Aorta (tissue), 5 donors: ENCODE data around the gene SHB. TPM values are rescaled to one million over a fixed set of nuclear protein-coding genes. Genes with fewer than 3 reads are reported as not detected.

ENCODE experiments used
- ATAC-seq: fragments of 200-7000 bp; cut with Tn5 transposase; one replicate; pipeline ENCODE4 v1.9.1; 2022; ENCODE audit warnings: moderate library complexity; ENCODE audit not compliant: low FRiP score
- DNase-seq, 2 donors: peaks; one replicate each; pipeline ENCODE4 v3.0.0-alpha.2; 2020
- H3K27ac ChIP-seq, 2 donors: one replicate each; pipeline ENCODE4 v1.5.1; 2013; ENCODE audit warnings: low read length in 2 of 2, mild to moderate bottlenecking in 2 of 2, moderate library complexity in 2 of 2, control low read depth in 1 of 2, inconsistent platforms in 1 of 2, low read depth in 1 of 2
- H3K27me3 ChIP-seq, 2 donors: one replicate each; pipeline ENCODE4 v1.6.1; 2013; ENCODE audit warnings: control low read depth in 1 of 2, low read length in 1 of 2, mild to moderate bottlenecking in 1 of 2, moderate library complexity in 1 of 2; ENCODE audit not compliant: insufficient read depth in 2 of 2, control insufficient read depth in 1 of 2
- H3K36me3 ChIP-seq, 2 donors: one replicate each; pipeline ENCODE4 v1.6.1; 2013; ENCODE audit warnings: control low read depth in 1 of 2, low read length in 1 of 2, mild to moderate bottlenecking in 1 of 2; ENCODE audit not compliant: insufficient read depth in 2 of 2, control insufficient read depth in 1 of 2
- H3K4me1 ChIP-seq, 2 donors: one replicate each; pipeline ENCODE4 v1.6.1; 2013; ENCODE audit warnings: low read length in 2 of 2, control low read depth in 1 of 2, mild to moderate bottlenecking in 1 of 2, moderate library complexity in 1 of 2; ENCODE audit not compliant: insufficient read depth in 2 of 2, control insufficient read depth in 1 of 2
- H3K4me3 ChIP-seq, 2 donors: one replicate each; pipeline ENCODE4 v1.5.1; 2013; ENCODE audit warnings: low read length in 2 of 2, control low read depth in 1 of 2, mild to moderate bottlenecking in 1 of 2
- H3K9me3 ChIP-seq: one replicate; pipeline ENCODE4 v1.6.1; 2013; ENCODE audit warnings: mild to moderate bottlenecking, low read length; ENCODE audit not compliant: control insufficient read depth
- WGBS, 2 donors: extraction: QIAGEN DNeasy Blood & Tissue Kit; methylation state at CpG; one replicate each; pipeline ENCODE4 v1.1.7; 2013; 5-methylcytosine and 5-hydroxymethylcytosine counted together
- intact Hi-C, 2 donors: fragments of 100-400 bp; cut with DNase I; formaldehyde crosslinking; loops; one replicate each; pipeline versions ENCODE4 v1.14.2 to v1.15.0; 2022
- polyA plus RNA-seq, 2 donors: library from polyadenylated mRNA; stranded (reverse); fragments of 200-250 nt; gene quantifications; one replicate each; pipeline ENCODE4 v1.2.3, GENCODE V29; 2013
- total RNA-seq, 2 donors: library from RNA; stranded (reverse); fragmentation: NEBNext Ultra II Directional; extraction: Animal tissue kit (Norgen Biotek cat#: 25700); gene quantifications; one replicate each; pipeline ENCODE4 v1.2.1, GENCODE V29; 2021
- donor health status: healthy with polysubstance abuse.
- donor health status: Bipolar disorder and iron deficiency.
- donor health status: DM: no; HTN: no; CAD: no.
- donor health status: DM: no; HTN: no; CAD: no.
- donor health status: DM: yes; HTN: yes; CAD: no.

SHB gene
- total and polyA plus RNA-seq, 4 donors = 3.5 to 29.3 (median 17.2) TPM

DNA sequence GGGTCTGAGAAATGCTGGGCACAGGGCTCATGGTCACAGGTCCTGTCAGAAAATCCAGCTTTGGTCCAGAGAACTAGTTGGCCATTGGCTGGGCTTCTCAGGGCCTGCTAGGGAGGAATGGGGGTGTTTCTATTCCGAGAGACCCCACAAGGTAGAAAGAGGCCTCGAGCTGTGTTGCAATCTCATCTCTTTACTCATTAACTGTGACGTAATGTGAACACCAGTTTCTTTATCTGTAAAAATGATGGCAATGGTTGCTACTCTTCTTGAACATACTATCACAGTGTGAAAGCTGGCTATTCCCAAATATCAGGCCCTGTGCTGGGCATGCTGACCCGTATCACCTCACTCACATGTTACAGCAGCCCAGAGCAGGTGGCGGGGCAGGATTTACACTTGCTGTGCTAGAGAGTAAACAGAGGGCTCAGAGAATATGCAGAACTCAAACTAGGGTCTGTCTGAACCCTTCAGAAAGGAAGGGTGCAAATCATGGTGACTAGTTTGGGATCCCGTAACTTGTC, 129.4 kb downstream of the SHB start:
- intact Hi-C loops = loop anchor here in 1 of 2 donors (5.0 kb wide), 2 partner anchors 83 to 128 kb away; partner anchors contain the start of gene SHB
- peaks cover 0 to 5% of the 10 kb centered on the region in 2 donors for H3K4me1 ChIP-seq
- DNase-seq (no peak), ATAC-seq (no peak)
- H3K27me3 ChIP-seq = no peaks in the 10 kb centered on the region
- 91 to 94% methylated on average over 6 of the region's 6 CpGs for WGBS, 2 donors
- H3K27ac ChIP-seq = no peak overlapping the region
- H3K4me3 ChIP-seq = no peak overlapping the region
- no peaks in the 10 kb centered on the region for H3K36me3 ChIP-seq
- H3K9me3 ChIP-seq = no peaks in the 10 kb centered on the region

- H3K27me3 ChIP-seq = no peaks in the 10 kb centered on the region
- H3K4me3 ChIP-seq = no peak overlapping the region
- WGBS, 2 donors = 8 to 12% methylated on average over 22 of the region's 22 CpGs
- H3K9me3 ChIP-seq = no peaks in the 10 kb centered on the region
- peak overlapping the region in 1 of 2 donors; percentile 55 for H3K27ac ChIP-seq
- H3K36me3 ChIP-seq = no peaks in the 10 kb centered on the region
- peaks cover 0 to 5% of the 10 kb centered on the region in 2 donors for H3K4me1 ChIP-seq
- intact Hi-C loops = no loop called here
- DNase-seq (peak in 1 of 2 donors; percentile 65), ATAC-seq (peak; percentile 71)
Observed at GRCh38 chr9:37938121-37938891, 130.7 kb downstream of the SHB start.

- intact Hi-C loops = no loop called here
- no peak overlapping the region for H3K4me3 ChIP-seq
- H3K9me3 ChIP-seq = no peaks in the 10 kb centered on the region
- 82 to 88% methylated on average over 9 of the region's 9 CpGs for WGBS, 2 donors
- ATAC-seq (no peak), DNase-seq (no peak)
- no peaks in the 10 kb centered on the region for H3K27me3 ChIP-seq
- no peak overlapping the region for H3K27ac ChIP-seq
- peaks cover 0 to 5% of the 10 kb centered on the region in 2 donors for H3K4me1 ChIP-seq
- H3K36me3 ChIP-seq = no peaks in the 10 kb centered on the region
Observed at GRCh38 chr9:37937366-37937765, 131.7 kb downstream of the SHB start.

DNA sequence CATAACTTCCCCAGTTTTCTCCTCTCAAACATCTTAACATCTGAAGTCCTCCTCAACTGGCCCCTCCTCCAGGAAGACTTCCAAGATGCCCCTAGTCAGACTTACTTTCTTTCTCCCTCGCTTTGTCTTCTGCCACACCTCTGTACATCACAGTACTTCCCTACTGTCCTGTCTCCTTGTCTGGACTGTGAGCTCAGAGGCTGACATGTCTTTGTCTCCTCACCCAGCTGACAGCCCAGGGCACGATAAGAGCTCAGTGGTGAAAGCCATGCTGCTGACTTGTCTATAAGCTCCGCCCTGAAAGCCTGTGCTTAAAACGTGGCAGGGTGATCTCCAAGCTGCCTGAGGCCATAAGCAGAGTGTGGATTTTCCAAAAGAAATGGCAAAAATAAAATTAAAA, 132.1 kb downstream of the SHB start:
- WGBS, 2 donors = 39 to 42% methylated on average over 4 of the region's 4 CpGs

GRCh38 chr9:37936376-37936775, 132.7 kb downstream of the SHB start:
- H3K9me3 ChIP-seq = no peaks in the 10 kb centered on the region
- no peak for DNase-seq
- no peak overlapping the region for H3K4me3 ChIP-seq
- H3K27ac ChIP-seq = no peak overlapping the region
- intact Hi-C loops = no loop called here
- no peak for ATAC-seq
- H3K36me3 ChIP-seq = no peaks in the 10 kb centered on the region
- WGBS, 2 donors = 38 to 58% methylated on average over 5 of the region's 5 CpGs
- H3K4me1 ChIP-seq = peaks cover 0 to 5% of the 10 kb centered on the region in 2 donors
- no peaks in the 10 kb centered on the region for H3K27me3 ChIP-seq

More for the DNA sequence above, 132.1 kb downstream of the SHB start:
- H3K27ac ChIP-seq = no peak overlapping the region
- peaks cover 0 to 5% of the 10 kb centered on the region in 2 donors for H3K4me1 ChIP-seq
- no peaks in the 10 kb centered on the region for H3K27me3 ChIP-seq
- no peaks in the 10 kb centered on the region for H3K9me3 ChIP-seq
- H3K4me3 ChIP-seq = no peak overlapping the region
- ATAC-seq = no peak
- intact Hi-C loops = no loop called here
- DNase-seq = no peak
- no peaks in the 10 kb centered on the region for H3K36me3 ChIP-seq

- intact Hi-C loops = no loop called here
- no peak for DNase-seq
- no peak overlapping the region for H3K27ac ChIP-seq
- H3K36me3 ChIP-seq = no peaks in the 10 kb centered on the region
- 75 to 78% methylated on average over 14 of the region's 14 CpGs for WGBS, 2 donors
- peaks cover 0 to 5% of the 10 kb centered on the region in 2 donors for H3K4me1 ChIP-seq
- no peaks in the 10 kb centered on the region for H3K27me3 ChIP-seq
- no peak overlapping the region for H3K4me3 ChIP-seq
- no peaks in the 10 kb centered on the region for H3K9me3 ChIP-seq
- ATAC-seq = no peak
Observed at GRCh38 chr9:37935096-37935495, 133.9 kb downstream of the SHB start.

GRCh38 chr9:37931592-37931991, 137.4 kb downstream of the SHB start:
- no peak overlapping the region for H3K4me3 ChIP-seq
- DNase-seq (no peak), ATAC-seq (no peak)
- WGBS, 2 donors = 98% methylated on average over 5 of the region's 5 CpGs
- no peak overlapping the region for H3K27ac ChIP-seq
- no peaks in the 10 kb centered on the region for H3K4me1 ChIP-seq
- no peaks in the 10 kb centered on the region for H3K36me3 ChIP-seq
- H3K9me3 ChIP-seq = no peaks in the 10 kb centered on the region
- no peaks in the 10 kb centered on the region for H3K27me3 ChIP-seq
- intact Hi-C loops = no loop called here

DNA sequence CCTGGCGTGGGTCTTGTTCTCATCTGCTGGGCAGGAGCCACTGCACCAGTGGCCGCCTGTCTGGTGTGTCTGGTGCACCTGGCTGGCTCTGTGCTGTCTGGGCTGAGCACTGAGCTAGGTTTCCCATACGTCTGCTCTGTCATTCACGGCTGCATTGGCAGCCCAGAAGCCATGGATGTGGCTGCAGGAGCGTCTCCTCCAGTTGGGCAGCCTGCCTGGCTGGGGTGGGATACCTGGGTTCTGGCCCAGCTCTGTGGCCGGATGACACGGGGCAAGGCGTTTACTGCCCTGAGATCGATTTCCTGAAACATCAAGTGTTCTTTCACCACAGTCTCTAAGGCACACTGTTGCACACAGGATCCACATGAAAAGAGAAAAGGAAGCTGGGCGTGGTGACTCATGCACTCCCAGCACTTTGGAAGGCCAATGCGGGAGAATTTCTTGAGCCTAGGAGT, 139.6 kb downstream of the SHB start:
- Histone ChIP-seq H3K27me3 (no peaks in the 10 kb centered on the region), H3K9me3 (no peaks in the 10 kb centered on the region), H3K27ac (no peak overlapping the region), H3K36me3 (no peaks in the 10 kb centered on the region), H3K4me1 (no peaks in the 10 kb centered on the region), H3K4me3 (no peak overlapping the region)
- ATAC-seq (peak; percentile 30), DNase-seq (no peak)
- 76 to 80% methylated on average over 11 of the region's 11 CpGs for WGBS, 2 donors
- intact Hi-C loops = no loop called here
